ENCODE data around the gene HTR1E.
"Not testable (repeated sequence)": the region's sequence is repeated elsewhere in the genome, so short reads cannot be mapped to it uniquely, and the experiment has no call there.

Gene HTR1E

GRCh38 chr6:86973088-86973487 lies 35.8 kb downstream of the HTR1E start:
- no peak for DNase-seq (ENCODE audit: low read depth)

GRCh38 chr6:86978251-86978650 lies 40.9 kb downstream of the HTR1E start:
- no peak for DNase-seq (ENCODE audit: low read depth)

- DNase-seq (ENCODE audit: low read depth) = no peak
Observed at GRCh38 chr6:87001494-87001893, 64.2 kb downstream of the HTR1E start.

DNA sequence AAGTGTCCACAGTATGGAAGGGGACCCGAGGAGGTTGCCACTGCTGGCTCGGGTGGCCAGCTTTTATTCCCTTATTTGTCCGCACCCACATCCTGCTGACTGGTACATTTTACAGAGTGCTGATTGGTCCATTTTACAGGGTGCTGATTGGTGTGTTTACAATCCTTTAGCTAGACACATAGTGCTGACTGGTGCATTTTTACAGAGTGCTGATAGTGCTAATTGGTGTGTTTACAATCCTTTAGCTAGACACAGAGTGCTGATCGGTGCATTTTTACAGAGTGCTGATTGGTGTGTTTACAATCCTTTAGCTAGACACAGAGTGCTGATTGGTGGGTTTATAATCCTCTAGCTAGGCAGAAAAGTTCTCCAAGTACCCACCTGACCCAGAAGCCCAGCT lies 65.1 kb downstream of the HTR1E start:
- not testable (repeated sequence) for DNase-seq (ENCODE audit: low read depth)

DNA sequence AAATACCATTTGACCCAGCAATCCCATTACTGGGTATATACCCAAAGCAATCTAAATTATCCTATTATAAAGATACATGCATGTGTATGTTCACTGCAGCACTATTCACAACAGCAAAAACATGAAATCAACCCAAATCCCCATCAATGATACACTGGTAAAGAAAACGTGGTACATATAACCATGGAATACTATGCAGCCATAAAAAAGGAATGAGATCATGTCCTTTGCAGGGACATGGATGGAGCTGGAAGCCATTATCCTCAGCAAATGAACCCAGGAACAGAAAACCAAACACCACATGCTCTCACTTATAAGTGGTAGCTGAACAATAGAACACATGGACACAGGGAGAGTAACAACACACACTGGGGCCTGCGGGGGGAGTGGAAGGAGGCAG lies 69.2 kb downstream of the HTR1E start:
- DNase-seq (ENCODE audit: low read depth) = not testable (repeated sequence)

GRCh38 chr6:87009581-87009980 lies 72.3 kb downstream of the HTR1E start:
- not testable (repeated sequence) for DNase-seq (ENCODE audit: low read depth)

- DNase-seq (ENCODE audit: low read depth) = no peak
Observed at GRCh38 chr6:87012035-87012434, 74.7 kb downstream of the HTR1E start.

DNA sequence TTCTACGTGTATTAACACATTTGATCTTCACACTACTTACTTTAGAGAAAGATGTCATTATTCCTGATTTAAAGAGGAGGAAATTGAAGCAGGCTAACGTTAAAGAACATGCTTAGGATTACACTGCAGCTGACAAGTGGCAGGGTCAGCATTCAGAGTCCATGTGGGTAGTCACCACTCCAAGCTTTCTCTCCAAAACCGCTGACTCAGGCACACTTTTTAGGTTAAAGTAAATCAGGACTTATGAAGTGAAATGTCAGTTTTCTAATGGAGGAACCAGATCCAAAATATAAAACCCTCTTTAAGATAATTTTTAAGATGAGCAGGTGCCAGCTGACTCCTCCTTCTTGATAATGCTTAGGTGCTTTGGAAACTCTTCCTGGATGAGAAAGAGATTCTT lies 75.4 kb downstream of the HTR1E start:
- DNase-seq (ENCODE audit: low read depth) = no peak

- no peak for DNase-seq (ENCODE audit: low read depth)
Observed at GRCh38 chr6:87016772-87017171, 79.4 kb downstream of the HTR1E start.

DNA sequence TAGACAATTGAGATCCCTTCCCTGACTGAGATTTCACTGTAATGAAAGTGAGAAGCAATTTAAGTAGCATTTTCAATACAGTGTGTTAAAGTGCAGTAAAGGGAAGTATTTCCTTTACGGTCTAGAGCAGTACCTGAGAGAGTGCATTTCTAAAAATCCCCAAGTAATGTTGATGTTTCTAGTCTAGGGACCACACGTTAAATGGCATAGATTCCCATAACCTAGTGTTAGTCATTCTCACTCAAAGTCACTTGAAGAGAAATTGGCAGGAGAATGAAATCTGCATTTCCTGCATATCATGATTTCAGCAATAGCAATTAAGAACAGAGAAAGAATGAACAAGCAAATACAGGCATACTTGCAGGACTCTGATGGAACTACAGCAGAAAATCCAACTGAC lies 89.7 kb downstream of the HTR1E start:
- no peak for DNase-seq (ENCODE audit: low read depth)

DNA sequence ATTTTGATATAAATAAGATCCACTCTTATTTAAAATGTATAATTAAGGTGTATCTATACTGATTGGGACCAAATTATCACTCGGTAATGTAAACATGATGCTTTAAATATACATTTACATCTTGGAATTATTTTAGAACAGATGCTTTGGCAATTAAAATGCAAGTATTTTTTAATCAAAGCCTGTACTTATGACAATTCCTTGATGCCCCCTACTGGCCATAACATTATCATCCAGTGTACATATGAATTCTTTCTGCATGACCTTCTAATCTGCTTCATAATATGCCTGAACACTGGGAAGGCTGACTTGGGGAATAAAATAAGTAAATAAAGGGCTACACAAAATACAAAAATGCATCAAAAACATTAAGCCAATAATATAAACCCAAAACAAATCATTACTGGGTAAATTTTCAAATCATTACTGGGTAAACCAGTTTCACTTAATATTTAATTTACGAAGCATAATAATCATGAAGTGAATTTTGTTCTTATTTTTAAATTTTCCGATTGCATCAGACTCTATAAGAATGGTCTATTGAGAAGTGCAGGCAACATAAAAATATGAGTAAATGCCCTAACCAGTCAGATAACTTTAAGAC lies 92.5 kb downstream of the HTR1E start:
- peak; percentile 59 for DNase-seq (ENCODE audit: low read depth)

- DNase-seq (ENCODE audit: low read depth) = no peak
Observed at GRCh38 chr6:87040729-87041128, 103.4 kb downstream of the HTR1E start.

- no peak for DNase-seq (ENCODE audit: low read depth)
Observed at GRCh38 chr6:87045521-87046075, 108.3 kb downstream of the HTR1E start.

DNA sequence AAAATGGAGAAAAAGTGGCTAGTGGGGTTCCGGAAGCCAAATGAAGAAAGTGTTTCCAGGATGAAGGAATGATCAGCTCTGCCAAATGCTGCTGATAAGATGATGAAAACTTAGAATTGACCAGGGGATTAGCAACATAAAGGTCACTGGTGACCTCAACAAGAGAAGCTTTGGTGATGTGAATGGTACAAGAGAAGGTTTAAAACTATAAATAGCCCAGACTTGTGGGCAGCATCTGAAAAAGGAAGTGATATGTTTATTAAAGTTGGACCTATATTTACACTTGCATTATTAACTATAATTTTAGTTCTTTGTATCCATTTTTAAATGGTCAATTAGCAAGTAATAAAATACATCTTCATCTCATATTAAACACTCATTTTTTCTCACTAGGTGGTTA lies 112.5 kb downstream of the HTR1E start:
- no peak for DNase-seq (ENCODE audit: low read depth)

DNA sequence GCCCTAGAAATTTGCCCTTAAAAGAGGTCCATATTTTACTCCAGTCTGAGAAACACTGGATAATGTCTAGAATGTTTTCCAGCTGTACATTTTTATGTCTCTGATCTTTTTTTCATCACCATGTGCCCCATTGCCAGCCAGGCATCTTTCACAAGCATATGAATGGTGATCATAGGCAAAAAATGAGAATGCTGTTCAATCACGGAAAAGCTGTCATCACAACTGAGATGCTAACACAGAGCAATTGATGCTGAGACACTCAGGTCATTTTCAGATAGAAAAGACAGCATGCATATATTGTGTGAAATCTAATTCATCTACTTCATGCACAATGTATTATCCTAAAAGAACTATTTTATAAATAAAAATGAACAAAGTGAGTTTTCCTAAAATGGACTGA lies 116.0 kb downstream of the HTR1E start:
- no peak for DNase-seq (ENCODE audit: low read depth)

- no peak for DNase-seq (ENCODE audit: low read depth)
Observed at GRCh38 chr6:87054143-87054833, 117.0 kb downstream of the HTR1E start.

GRCh38 chr6:87059943-87060342 lies 122.6 kb downstream of the HTR1E start:
- DNase-seq (ENCODE audit: low read depth) = no peak

DNA sequence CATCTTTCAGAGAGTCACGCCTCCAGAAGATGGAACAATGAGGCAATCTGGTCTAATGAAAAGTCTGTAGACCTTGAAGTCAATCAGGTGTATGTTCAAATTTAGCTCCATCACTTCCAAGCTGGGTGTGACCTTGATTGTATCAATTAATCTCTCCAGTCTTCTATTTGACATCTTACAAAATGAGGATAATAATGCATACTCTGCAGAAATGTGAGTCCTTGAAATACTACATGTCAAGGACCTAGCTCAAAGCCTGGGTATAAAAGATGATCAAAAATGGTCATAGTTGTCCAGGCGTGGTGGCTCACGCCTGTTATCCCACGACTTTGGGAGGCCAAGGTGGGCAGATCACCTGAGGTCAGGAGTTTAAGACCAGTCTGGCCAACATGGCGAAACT lies 127.8 kb downstream of the HTR1E start:
- DNase-seq (ENCODE audit: low read depth) = no peak

Measured in amniotic epithelial cell (primary cell).